Tibial nerve (tissue), 4 donors: ENCODE results near the gene OLFM4. TPM values are rescaled to one million over a fixed set of nuclear protein-coding genes. Genes with fewer than 3 reads are reported as not detected.
A peak's percentile ranks its signal among the peaks of the same experiment; 100 is the strongest.

Experiments used
- DNase-seq, 2 donors: peaks; one replicate each; pipeline ENCODE4 v3.0.0-alpha.2; 2019; ENCODE audit warnings: low spot score in 2 of 2
- H3K27ac ChIP-seq, 4 donors: fragments of 200-600 bp; sonication (generic) in 3 of 4; one replicate each; pipeline ENCODE4 v1.5.1; 2017 to 2019; ENCODE audit warnings: mild to moderate bottlenecking in 1 of 4
- H3K27me3 ChIP-seq, 2 donors: fragments of 200-600 bp; sonication (generic) in 1 of 2; one replicate each; pipeline versions ENCODE4 v1.5.1 to v1.6.0; 2017 to 2019
- H3K36me3 ChIP-seq, 3 donors: fragments of 200-600 bp; sonication (generic); one replicate each; pipeline ENCODE4 v1.5.1; 2018 to 2019
- H3K4me1 ChIP-seq, 4 donors: fragments of 200-600 bp; sonication (generic) in 3 of 4; one replicate each; pipeline ENCODE4 v1.5.1; 2017 to 2019
- H3K4me3 ChIP-seq, 4 donors: fragments of 200-600 bp; sonication (generic) in 3 of 4; one replicate each; pipeline ENCODE4 v1.5.1; 2017 to 2019; ENCODE audit warnings: mild to moderate bottlenecking in 1 of 4, moderate library complexity in 1 of 4
- H3K9me3 ChIP-seq, 4 donors: fragments of 200-600 bp; sonication (generic) in 3 of 4; one replicate each; pipeline ENCODE4 v1.5.1; 2017 to 2019
- CTCF ChIP-seq, 5 experiments: fragments of 200-600 bp in 3 of 5; fragments of 450-650 bp in 2 of 5; sonication (generic) in 3 of 5; IDR thresholded peaks; one replicate each; pipeline ENCODE4 v1.5.1; 2016 to 2019; ENCODE audit warnings: antibody characterized with exemption in 5 of 5, mild to moderate bottlenecking in 3 of 5, moderate library complexity in 2 of 5
- EP300 ChIP-seq, 2 donors: sonication (generic); formaldehyde crosslinking; IDR thresholded peaks; one replicate each; pipeline ENCODE4 v1.6.1; 2017; ENCODE audit warnings: antibody characterized with exemption in 2 of 2, mild to moderate bottlenecking in 1 of 2
- POLR2A ChIP-seq, 2 donors: fragments of 450-650 bp; IDR thresholded peaks; one replicate each; pipeline ENCODE4 v1.6.1; 2017; ENCODE audit warnings: antibody characterized with exemption in 2 of 2, mild to moderate bottlenecking in 2 of 2, moderate library complexity in 2 of 2
- WGBS, 2 donors: methylation state at CpG; one replicate each; pipeline ENCODE4 v1.1.5; 2018; 5-methylcytosine and 5-hydroxymethylcytosine counted together
- total RNA-seq, 4 donors: library from RNA; depleted of rRNA; stranded (reverse); fragments of >200 nt; gene quantifications; one replicate each; pipeline ENCODE4 v1.1.0, GENCODE V29; 2016

The OLFM4 gene
- total RNA-seq, 4 donors from 2014 or later, result 0.90 to 2.0 (median 1.4) TPM

DNA sequence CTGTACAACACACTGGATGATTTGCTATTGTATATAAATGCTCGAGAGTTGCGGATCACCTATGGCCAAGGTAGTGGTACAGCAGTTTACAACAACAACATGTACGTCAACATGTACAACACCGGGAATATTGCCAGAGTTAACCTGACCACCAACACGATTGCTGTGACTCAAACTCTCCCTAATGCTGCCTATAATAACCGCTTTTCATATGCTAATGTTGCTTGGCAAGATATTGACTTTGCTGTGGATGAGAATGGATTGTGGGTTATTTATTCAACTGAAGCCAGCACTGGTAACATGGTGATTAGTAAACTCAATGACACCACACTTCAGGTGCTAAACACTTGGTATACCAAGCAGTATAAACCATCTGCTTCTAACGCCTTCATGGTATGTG, 21.5 kb downstream of the OLFM4 start:
- TF ChIP-seq POLR2A (IDR thresholded peaks at IDR 0.05) (no peak), EP300 (IDR thresholded peaks at IDR 0.05) (no peak)
- no peaks in the 10 kb centered on the region for H3K36me3 ChIP-seq
- no peak for DNase-seq
- H3K9me3 ChIP-seq, result no peaks in the 10 kb centered on the region
- peaks cover 0 to 20% (median 2%) of the 10 kb centered on the region in 4 donors for H3K4me1 ChIP-seq
- H3K4me3 ChIP-seq, result no peak overlapping the region
- no peaks in the 10 kb centered on the region for H3K27me3 ChIP-seq
- no peak overlapping the region for H3K27ac ChIP-seq
- 86 to 93% methylated on average over 7 of the region's 7 CpGs for WGBS, 2 donors

- no peaks in the 10 kb centered on the region for H3K36me3 ChIP-seq
- H3K4me3 ChIP-seq, result no peak overlapping the region
- no peaks in the 10 kb centered on the region for H3K27me3 ChIP-seq
- peaks cover 0 to 21% (median 0%) of the 10 kb centered on the region in 4 donors for H3K4me1 ChIP-seq
- WGBS, 2 donors, result 38 to 48% methylated on average over 2 of the region's 2 CpGs
- TF ChIP-seq POLR2A (IDR thresholded peaks at IDR 0.05) (no peak), EP300 (IDR thresholded peaks at IDR 0.05) (no peak), CTCF (IDR thresholded peaks at IDR 0.05) (no peak)
- no peak for DNase-seq
- no peaks in the 10 kb centered on the region for H3K9me3 ChIP-seq
- H3K27ac ChIP-seq, result no peak overlapping the region
Observed at GRCh38 chr13:53052675-53053074, 24.1 kb downstream of the OLFM4 start.

DNA sequence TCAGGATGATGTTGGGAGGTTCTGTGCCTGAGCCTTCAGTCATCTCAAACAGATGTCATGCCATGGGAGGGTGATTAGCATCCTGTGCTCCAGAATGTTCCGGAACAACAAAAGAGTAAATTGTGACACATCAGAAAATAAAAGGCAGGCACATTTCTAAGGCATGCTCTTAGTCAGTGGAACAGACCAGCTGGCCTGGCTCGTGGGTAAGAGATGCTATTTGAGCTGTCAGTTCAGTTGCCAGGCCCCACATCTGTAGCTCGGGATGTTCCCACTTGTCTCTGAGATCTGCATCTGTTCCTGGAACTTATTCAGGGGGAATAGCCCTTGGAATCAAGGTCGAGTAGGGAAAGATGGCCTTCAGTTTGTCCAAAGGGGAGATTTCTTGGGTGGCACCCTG, 26.0 kb downstream of the OLFM4 start:
- DNase-seq, result no peak
- 71 to 84% methylated on average over 4 of the region's 4 CpGs for WGBS, 2 donors
- Histone ChIP-seq H3K4me3 (no peak overlapping the region), H3K36me3 (no peaks in the 10 kb centered on the region), H3K27ac (no peak overlapping the region), H3K4me1 (peaks cover 0 to 33% (median 0%) of the 10 kb centered on the region in 4 donors), H3K9me3 (no peaks in the 10 kb centered on the region), H3K27me3 (no peaks in the 10 kb centered on the region)
- TF ChIP-seq POLR2A (IDR thresholded peaks at IDR 0.05), result no peak
- TF ChIP-seq EP300 (IDR thresholded peaks at IDR 0.05), result no peak
- TF ChIP-seq CTCF (IDR thresholded peaks at IDR 0.05), result no peak

DNA sequence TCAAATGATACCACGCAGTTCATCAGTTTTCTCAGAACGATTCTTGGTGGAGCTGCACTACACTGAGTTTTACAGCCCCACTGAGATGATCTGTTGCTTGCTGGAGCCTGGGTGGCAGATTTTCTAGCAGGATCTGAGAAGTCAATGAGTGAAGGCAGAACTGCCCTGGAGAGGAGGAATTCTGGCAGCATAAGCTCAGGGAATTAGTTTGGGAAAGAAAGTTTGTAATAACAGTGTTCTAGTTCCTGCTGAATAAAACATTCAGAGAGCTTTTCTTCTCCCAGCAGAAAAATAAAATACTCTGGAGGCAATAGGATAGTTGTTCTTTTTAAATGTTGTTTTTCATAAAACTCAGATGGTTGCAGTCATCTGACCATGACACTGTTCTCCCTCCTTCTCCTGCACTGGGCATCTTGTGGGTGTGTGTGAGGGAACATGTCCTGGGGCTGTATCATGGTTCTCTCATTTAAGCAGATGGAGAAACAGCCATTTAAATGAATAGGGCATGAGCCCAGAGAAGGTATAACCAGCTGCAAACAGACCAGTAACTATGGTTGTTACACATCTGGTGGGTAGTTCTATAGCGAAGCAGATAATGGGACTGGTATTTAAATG, 29.6 kb downstream of the OLFM4 start:
- no peaks in the 10 kb centered on the region for H3K9me3 ChIP-seq
- no peak overlapping the region for H3K4me3 ChIP-seq
- DNase-seq, result no peak
- H3K4me1 ChIP-seq, result peaks cover 0 to 21% (median 0%) of the 10 kb centered on the region in 4 donors
- no peaks in the 10 kb centered on the region for H3K36me3 ChIP-seq
- no peak for TF ChIP-seq EP300 (IDR thresholded peaks at IDR 0.05)
- no peak for TF ChIP-seq CTCF (IDR thresholded peaks at IDR 0.05)
- TF ChIP-seq POLR2A (IDR thresholded peaks at IDR 0.05), result no peak
- WGBS, 2 donors, result 50 to 55% methylated on average over 3 of the region's 3 CpGs
- H3K27me3 ChIP-seq, result no peaks in the 10 kb centered on the region
- peak overlapping the region in 1 of 4 donors; percentile 23 for H3K27ac ChIP-seq

DNA sequence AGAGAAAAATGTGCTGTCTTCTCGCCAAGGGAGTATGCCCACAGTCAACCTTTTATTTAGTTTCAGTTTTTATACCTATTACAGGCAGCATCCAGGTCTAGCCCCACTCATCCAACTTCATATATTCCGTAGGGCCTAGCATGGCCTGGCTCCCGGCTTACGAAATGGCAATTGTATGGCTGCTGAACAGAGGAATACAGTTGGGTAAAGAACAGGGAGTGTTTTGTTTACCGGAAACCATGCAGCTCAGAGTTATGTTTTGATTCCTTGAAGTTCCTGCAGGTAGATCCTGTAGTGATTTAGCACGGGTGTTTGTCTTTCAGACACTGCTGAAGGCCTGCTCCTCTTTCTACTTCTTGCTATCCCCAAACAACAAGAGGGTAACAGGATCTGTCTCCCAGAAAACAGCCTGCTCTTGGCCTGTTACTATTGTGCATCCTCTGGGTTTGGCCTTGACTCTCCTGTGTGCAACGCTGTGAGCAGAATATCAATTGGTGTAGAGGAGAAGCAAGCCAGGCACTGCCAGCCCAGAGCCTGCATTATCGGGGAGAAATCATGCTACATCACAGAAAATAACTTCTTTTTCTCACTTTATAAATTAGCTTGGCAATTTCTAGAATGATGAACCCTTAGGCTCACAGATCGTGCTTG, 32.4 kb downstream of the OLFM4 start:
- no peak overlapping the region for H3K4me3 ChIP-seq
- DNase-seq, result no peak
- WGBS, 2 donors, result 80 to 81% methylated on average over 9 of the region's 9 CpGs
- H3K27ac ChIP-seq, result no peak overlapping the region
- peaks cover 0 to 23% (median 2%) of the 10 kb centered on the region in 4 donors for H3K4me1 ChIP-seq
- no peaks in the 10 kb centered on the region for H3K27me3 ChIP-seq
- TF ChIP-seq POLR2A (IDR thresholded peaks at IDR 0.05) (no peak), CTCF (IDR thresholded peaks at IDR 0.05) (no peak), EP300 (IDR thresholded peaks at IDR 0.05) (no peak)
- H3K9me3 ChIP-seq, result no peaks in the 10 kb centered on the region
- no peaks in the 10 kb centered on the region for H3K36me3 ChIP-seq
